ENCODE data around the gene PDE1C. TPM values are rescaled to one million over a fixed set of nuclear protein-coding genes. Genes with fewer than 3 reads are reported as not detected.

Gene PDE1C
- total and polyA plus RNA-seq, 2 donors = 2.4 to 3.1 TPM

- 78% methylated on average over 3 of the region's 3 CpGs for whole genome bisulfite sequencing
- no peak overlapping the region for H3K4me3 ChIP-seq (ENCODE audit: low read length in 2 of 2)
- DNase-seq (ENCODE audit: low read depth in 6 of 9, low spot score in 9 of 9) = no peak
Observed at GRCh38 chr7:31873816-31874597, 196.2 kb downstream of the PDE1C start.

DNA sequence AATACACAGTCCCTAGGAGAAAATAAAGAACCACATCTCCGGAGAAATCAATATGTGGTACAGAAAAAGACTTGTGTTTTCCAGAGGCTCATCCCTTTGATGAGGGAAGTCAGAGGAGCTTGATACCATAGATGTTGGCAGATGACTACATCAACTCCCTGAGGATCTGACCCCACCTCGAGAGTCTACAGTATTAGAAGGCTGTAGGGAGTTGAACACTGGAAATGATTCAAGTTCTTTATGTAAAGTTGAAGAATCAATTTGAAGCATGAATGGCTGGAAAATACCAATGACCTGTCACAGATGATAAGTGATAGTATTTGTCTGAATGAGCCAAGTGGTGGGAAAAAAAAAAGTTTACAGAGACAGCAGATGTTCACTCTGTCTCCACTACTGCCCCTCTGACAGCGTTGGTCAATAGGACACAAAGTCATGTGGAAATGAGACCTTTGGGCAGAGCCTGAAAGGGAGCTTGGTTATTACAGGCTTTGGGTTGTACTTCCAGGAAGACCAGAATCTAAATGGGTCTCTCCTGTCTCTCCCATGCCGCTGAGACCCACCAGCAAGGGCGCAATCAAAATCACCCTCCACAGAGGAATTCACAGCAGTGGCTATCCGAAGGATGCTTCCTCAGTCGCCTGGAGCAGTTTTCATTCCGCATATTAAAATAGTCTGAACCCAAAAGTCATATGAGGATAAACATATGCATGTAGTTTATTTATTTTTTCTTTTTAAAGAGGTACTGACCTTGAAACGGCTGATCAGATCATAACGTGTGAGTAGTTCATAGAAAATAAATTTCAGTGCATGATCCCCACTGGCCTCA lies 197.4 kb downstream of the PDE1C start:
- 95% methylated on average over 10 of the region's 10 CpGs for WGBS
- Histone ChIP-seq H3K9me3 (ENCODE audit: control insufficient read depth in 2 of 2, insufficient read depth in 1 of 2, low read length in 1 of 2) (no peaks in the 10 kb centered on the region), H3K4me1 (ENCODE audit: control insufficient read depth in 2 of 2, insufficient read depth in 2 of 2, low read length in 2 of 2) (no peaks in the 10 kb centered on the region), H3K27me3 (ENCODE audit: control insufficient read depth in 2 of 2, insufficient read depth in 1 of 2, low read length in 1 of 2) (no peaks in the 10 kb centered on the region), H3K4me3 (ENCODE audit: low read length in 2 of 2) (no peak overlapping the region), H3K27ac (ENCODE audit: low read depth in 1 of 2, low read length in 1 of 2) (no peak overlapping the region), H3K36me3 (ENCODE audit: control insufficient read depth in 2 of 2, insufficient read depth in 2 of 2, low read length in 1 of 2) (no peaks in the 10 kb centered on the region)
- no peak for DNase-seq (ENCODE audit: low read depth in 6 of 9, low spot score in 9 of 9)

More at GRCh38 chr7:31873816-31874597, 196.2 kb downstream of the PDE1C start:
- no peak overlapping the region for H3K27ac ChIP-seq (ENCODE audit: low read depth in 1 of 2, low read length in 1 of 2)
- H3K4me1 ChIP-seq (ENCODE audit: control insufficient read depth in 2 of 2, insufficient read depth in 2 of 2, low read length in 2 of 2) = no peaks in the 10 kb centered on the region
- no peaks in the 10 kb centered on the region for H3K27me3 ChIP-seq (ENCODE audit: control insufficient read depth in 2 of 2, insufficient read depth in 1 of 2, low read length in 1 of 2)
- no peaks in the 10 kb centered on the region for H3K36me3 ChIP-seq (ENCODE audit: control insufficient read depth in 2 of 2, insufficient read depth in 2 of 2, low read length in 1 of 2)
- no peaks in the 10 kb centered on the region for H3K9me3 ChIP-seq (ENCODE audit: control insufficient read depth in 2 of 2, insufficient read depth in 1 of 2, low read length in 1 of 2)

- no peak for DNase-seq (ENCODE audit: low read depth in 6 of 9, low spot score in 9 of 9)
- 91% methylated on average over 6 of the region's 6 CpGs for WGBS
- no peak overlapping the region for H3K27ac ChIP-seq (ENCODE audit: low read depth in 1 of 2, low read length in 1 of 2)
Observed at GRCh38 chr7:31864646-31865045, 205.6 kb downstream of the PDE1C start.

DNA sequence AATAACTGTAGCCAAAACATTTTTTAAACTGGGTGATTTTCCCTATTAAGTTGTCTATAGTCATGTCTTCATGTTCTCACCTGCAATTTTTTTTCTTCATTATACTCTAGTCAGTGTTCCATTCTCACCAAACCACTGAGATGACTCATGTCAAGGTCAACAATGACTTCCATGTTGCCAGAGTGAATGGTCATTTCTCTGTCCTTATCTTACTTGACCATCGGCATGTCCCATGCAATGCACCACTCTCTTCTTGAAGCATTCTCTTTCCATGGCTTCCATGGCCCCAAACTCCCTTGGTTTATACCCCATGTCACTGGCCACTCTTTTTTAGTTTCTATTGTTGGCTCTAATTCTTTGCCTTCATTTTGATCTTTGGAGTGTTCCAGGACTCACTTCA lies 209.3 kb downstream of the PDE1C start:
- no peak overlapping the region for H3K4me3 ChIP-seq (ENCODE audit: low read length in 2 of 2)
- 97% methylated on average over 1 of the region's 1 CpG for WGBS

More at GRCh38 chr7:31864646-31865045, 205.6 kb downstream of the PDE1C start:
- no peaks in the 10 kb centered on the region for H3K27me3 ChIP-seq (ENCODE audit: control insufficient read depth in 2 of 2, insufficient read depth in 1 of 2, low read length in 1 of 2)
- H3K36me3 ChIP-seq (ENCODE audit: control insufficient read depth in 2 of 2, insufficient read depth in 2 of 2, low read length in 1 of 2) = no peaks in the 10 kb centered on the region
- no peak overlapping the region for H3K4me3 ChIP-seq (ENCODE audit: low read length in 2 of 2)
- no peaks in the 10 kb centered on the region for H3K4me1 ChIP-seq (ENCODE audit: control insufficient read depth in 2 of 2, insufficient read depth in 2 of 2, low read length in 2 of 2)
- H3K9me3 ChIP-seq (ENCODE audit: control insufficient read depth in 2 of 2, insufficient read depth in 1 of 2, low read length in 1 of 2) = peaks cover 1 to 13% of the 10 kb centered on the region in 2 donors

DNA sequence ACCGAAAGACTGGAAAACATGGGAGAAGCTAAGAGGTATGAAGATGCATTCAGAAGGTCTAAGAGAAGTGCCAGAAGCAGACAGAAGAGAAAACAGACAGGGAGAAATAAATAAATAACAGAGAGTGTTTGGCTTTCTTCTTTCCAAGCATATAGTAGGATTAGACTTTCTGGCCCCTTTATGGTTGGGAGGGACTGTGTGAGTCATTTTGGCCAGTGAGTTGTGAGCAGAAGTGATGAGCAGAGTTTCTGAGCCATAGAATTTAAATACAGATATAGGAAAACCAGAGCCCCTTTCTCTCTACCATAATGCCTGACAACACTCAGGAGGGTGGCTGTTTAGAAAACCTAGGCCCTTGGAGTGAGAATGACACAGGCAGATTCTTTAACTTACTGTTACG lies 212.2 kb downstream of the PDE1C start:
- no peaks in the 10 kb centered on the region for H3K9me3 ChIP-seq (ENCODE audit: control insufficient read depth in 2 of 2, insufficient read depth in 1 of 2, low read length in 1 of 2)
- DNase-seq (ENCODE audit: low read depth in 6 of 9, low spot score in 9 of 9) = no peak
- 98% methylated on average over 2 of the region's 2 CpGs for WGBS
- no peaks in the 10 kb centered on the region for H3K27me3 ChIP-seq (ENCODE audit: control insufficient read depth in 2 of 2, insufficient read depth in 1 of 2, low read length in 1 of 2)
- H3K27ac ChIP-seq (ENCODE audit: low read depth in 1 of 2, low read length in 1 of 2) = no peak overlapping the region
- no peaks in the 10 kb centered on the region for H3K36me3 ChIP-seq (ENCODE audit: control insufficient read depth in 2 of 2, insufficient read depth in 2 of 2, low read length in 1 of 2)
- no peaks in the 10 kb centered on the region for H3K4me1 ChIP-seq (ENCODE audit: control insufficient read depth in 2 of 2, insufficient read depth in 2 of 2, low read length in 2 of 2)
- H3K4me3 ChIP-seq (ENCODE audit: low read length in 2 of 2) = no peak overlapping the region

More for the DNA sequence above, 209.3 kb downstream of the PDE1C start:
- DNase-seq (ENCODE audit: low read depth in 6 of 9, low spot score in 9 of 9) = no peak
- Histone ChIP-seq H3K4me1 (ENCODE audit: control insufficient read depth in 2 of 2, insufficient read depth in 2 of 2, low read length in 2 of 2) (no peaks in the 10 kb centered on the region), H3K27me3 (ENCODE audit: control insufficient read depth in 2 of 2, insufficient read depth in 1 of 2, low read length in 1 of 2) (no peaks in the 10 kb centered on the region), H3K36me3 (ENCODE audit: control insufficient read depth in 2 of 2, insufficient read depth in 2 of 2, low read length in 1 of 2) (no peaks in the 10 kb centered on the region), H3K9me3 (ENCODE audit: control insufficient read depth in 2 of 2, insufficient read depth in 1 of 2, low read length in 1 of 2) (no peaks in the 10 kb centered on the region), H3K27ac (ENCODE audit: low read depth in 1 of 2, low read length in 1 of 2) (no peak overlapping the region)

- 87% methylated on average over 2 of the region's 2 CpGs for WGBS
- no peaks in the 10 kb centered on the region for H3K4me1 ChIP-seq (ENCODE audit: control insufficient read depth in 2 of 2, insufficient read depth in 2 of 2, low read length in 2 of 2)
- DNase-seq (ENCODE audit: low read depth in 6 of 9, low spot score in 9 of 9) = no peak
Observed at GRCh38 chr7:31857172-31857571, 213.0 kb downstream of the PDE1C start.

DNA sequence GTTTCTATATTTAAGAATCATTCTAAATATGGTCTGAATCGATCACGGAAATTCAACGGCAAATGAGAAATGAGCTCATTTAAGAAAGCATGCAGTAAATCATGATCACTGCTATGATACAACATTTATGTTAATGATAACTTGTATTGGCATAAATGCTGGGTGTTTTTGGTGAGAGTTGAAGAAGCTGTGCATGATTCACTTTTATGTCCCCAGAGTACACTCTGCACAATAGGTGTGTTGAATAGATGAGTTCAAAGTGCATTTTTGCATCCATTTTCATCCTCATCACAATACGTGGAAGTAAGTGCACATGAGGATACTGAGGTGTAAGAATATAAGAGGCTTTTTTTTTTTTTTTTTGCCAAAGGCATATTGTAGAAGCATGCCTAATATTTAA lies 213.9 kb downstream of the PDE1C start:
- 95% methylated on average over 4 of the region's 4 CpGs for WGBS

More at GRCh38 chr7:31857172-31857571, 213.0 kb downstream of the PDE1C start:
- no peak overlapping the region for H3K4me3 ChIP-seq (ENCODE audit: low read length in 2 of 2)
- H3K9me3 ChIP-seq (ENCODE audit: control insufficient read depth in 2 of 2, insufficient read depth in 1 of 2, low read length in 1 of 2) = no peaks in the 10 kb centered on the region
- H3K27ac ChIP-seq (ENCODE audit: low read depth in 1 of 2, low read length in 1 of 2) = no peak overlapping the region
- H3K36me3 ChIP-seq (ENCODE audit: control insufficient read depth in 2 of 2, insufficient read depth in 2 of 2, low read length in 1 of 2) = no peaks in the 10 kb centered on the region
- H3K27me3 ChIP-seq (ENCODE audit: control insufficient read depth in 2 of 2, insufficient read depth in 1 of 2, low read length in 1 of 2) = no peaks in the 10 kb centered on the region

DNA sequence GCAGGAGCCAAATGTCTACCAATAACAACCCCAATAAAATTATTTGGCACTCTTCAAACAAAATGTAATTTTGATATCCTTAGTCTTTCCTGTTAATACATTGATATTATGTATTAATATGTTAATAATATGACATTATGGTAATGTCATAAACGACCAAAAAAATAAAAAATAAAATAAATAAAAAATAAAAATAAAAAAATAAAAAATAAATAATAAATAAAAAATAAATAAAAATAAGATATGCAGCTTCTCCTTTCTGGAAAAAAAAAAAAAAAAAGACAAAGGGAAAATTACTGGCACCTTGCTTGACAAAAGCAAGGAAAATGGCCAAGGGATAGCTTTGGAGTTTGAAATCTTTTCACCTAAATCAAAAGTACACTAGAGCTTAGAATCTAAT lies 214.7 kb downstream of the PDE1C start:
- no peaks in the 10 kb centered on the region for H3K27me3 ChIP-seq (ENCODE audit: control insufficient read depth in 2 of 2, insufficient read depth in 1 of 2, low read length in 1 of 2)
- no peaks in the 10 kb centered on the region for H3K36me3 ChIP-seq (ENCODE audit: control insufficient read depth in 2 of 2, insufficient read depth in 2 of 2, low read length in 1 of 2)
- DNase-seq (ENCODE audit: low read depth in 6 of 9, low spot score in 9 of 9) = no peak
- H3K4me3 ChIP-seq (ENCODE audit: low read length in 2 of 2) = no peak overlapping the region
- H3K27ac ChIP-seq (ENCODE audit: low read depth in 1 of 2, low read length in 1 of 2) = no peak overlapping the region
- H3K4me1 ChIP-seq (ENCODE audit: control insufficient read depth in 2 of 2, insufficient read depth in 2 of 2, low read length in 2 of 2) = no peaks in the 10 kb centered on the region
- WGBS = 71% methylated on average over 1 of the region's 1 CpG
- no peaks in the 10 kb centered on the region for H3K9me3 ChIP-seq (ENCODE audit: control insufficient read depth in 2 of 2, insufficient read depth in 1 of 2, low read length in 1 of 2)

More for the DNA sequence above, 213.9 kb downstream of the PDE1C start:
- no peak overlapping the region for H3K4me3 ChIP-seq (ENCODE audit: low read length in 2 of 2)
- H3K9me3 ChIP-seq (ENCODE audit: control insufficient read depth in 2 of 2, insufficient read depth in 1 of 2, low read length in 1 of 2) = no peaks in the 10 kb centered on the region
- H3K36me3 ChIP-seq (ENCODE audit: control insufficient read depth in 2 of 2, insufficient read depth in 2 of 2, low read length in 1 of 2) = no peaks in the 10 kb centered on the region
- H3K4me1 ChIP-seq (ENCODE audit: control insufficient read depth in 2 of 2, insufficient read depth in 2 of 2, low read length in 2 of 2) = no peaks in the 10 kb centered on the region
- no peak for DNase-seq (ENCODE audit: low read depth in 6 of 9, low spot score in 9 of 9)
- no peak overlapping the region for H3K27ac ChIP-seq (ENCODE audit: low read depth in 1 of 2, low read length in 1 of 2)
- H3K27me3 ChIP-seq (ENCODE audit: control insufficient read depth in 2 of 2, insufficient read depth in 1 of 2, low read length in 1 of 2) = no peaks in the 10 kb centered on the region

DNA sequence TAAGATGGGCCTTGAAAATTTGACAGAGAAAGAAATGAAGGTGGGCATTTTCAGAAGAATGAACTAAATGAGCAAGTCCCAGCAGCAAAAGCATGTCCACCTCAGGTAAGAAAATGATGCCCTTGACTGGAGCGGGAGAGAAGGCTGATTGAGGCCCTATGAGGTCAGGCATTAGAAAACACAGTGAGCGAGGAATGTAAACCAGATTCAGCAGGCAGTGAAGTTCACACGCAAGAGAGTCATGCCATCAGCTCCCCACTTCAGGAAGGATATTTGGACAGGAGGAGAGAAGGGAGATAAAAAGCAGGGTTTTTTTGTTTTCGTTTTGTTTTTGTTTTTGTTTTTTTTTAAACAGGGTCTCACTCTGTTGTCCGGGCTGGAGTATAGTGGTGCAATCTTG lies 216.8 kb downstream of the PDE1C start:
- Histone ChIP-seq H3K4me1 (ENCODE audit: control insufficient read depth in 2 of 2, insufficient read depth in 2 of 2, low read length in 2 of 2) (no peaks in the 10 kb centered on the region), H3K9me3 (ENCODE audit: control insufficient read depth in 2 of 2, insufficient read depth in 1 of 2, low read length in 1 of 2) (no peaks in the 10 kb centered on the region), H3K27ac (ENCODE audit: low read depth in 1 of 2, low read length in 1 of 2) (no peak overlapping the region), H3K4me3 (ENCODE audit: low read length in 2 of 2) (no peak overlapping the region), H3K36me3 (ENCODE audit: control insufficient read depth in 2 of 2, insufficient read depth in 2 of 2, low read length in 1 of 2) (no peaks in the 10 kb centered on the region), H3K27me3 (ENCODE audit: control insufficient read depth in 2 of 2, insufficient read depth in 1 of 2, low read length in 1 of 2) (no peaks in the 10 kb centered on the region)
- DNase-seq (ENCODE audit: low read depth in 6 of 9, low spot score in 9 of 9) = no peak
- 94% methylated on average over 5 of the region's 5 CpGs for WGBS
